Camera-type eye (tissue), 1 donor: Measurements from ENCODE around the gene DHRS3. TPM values are rescaled to one million over a fixed set of nuclear protein-coding genes. Genes with fewer than 3 reads are reported as not detected.

Experiments used
- total RNA-seq: library from RNA; depleted of rRNA; stranded (reverse); fragments of >200 nt; gene quantifications from one replicate; pipeline ENCODE4 v1.2.3, GENCODE V29; 2014

DHRS3 gene
- 53.6 TPM for total RNA-seq

DNA sequence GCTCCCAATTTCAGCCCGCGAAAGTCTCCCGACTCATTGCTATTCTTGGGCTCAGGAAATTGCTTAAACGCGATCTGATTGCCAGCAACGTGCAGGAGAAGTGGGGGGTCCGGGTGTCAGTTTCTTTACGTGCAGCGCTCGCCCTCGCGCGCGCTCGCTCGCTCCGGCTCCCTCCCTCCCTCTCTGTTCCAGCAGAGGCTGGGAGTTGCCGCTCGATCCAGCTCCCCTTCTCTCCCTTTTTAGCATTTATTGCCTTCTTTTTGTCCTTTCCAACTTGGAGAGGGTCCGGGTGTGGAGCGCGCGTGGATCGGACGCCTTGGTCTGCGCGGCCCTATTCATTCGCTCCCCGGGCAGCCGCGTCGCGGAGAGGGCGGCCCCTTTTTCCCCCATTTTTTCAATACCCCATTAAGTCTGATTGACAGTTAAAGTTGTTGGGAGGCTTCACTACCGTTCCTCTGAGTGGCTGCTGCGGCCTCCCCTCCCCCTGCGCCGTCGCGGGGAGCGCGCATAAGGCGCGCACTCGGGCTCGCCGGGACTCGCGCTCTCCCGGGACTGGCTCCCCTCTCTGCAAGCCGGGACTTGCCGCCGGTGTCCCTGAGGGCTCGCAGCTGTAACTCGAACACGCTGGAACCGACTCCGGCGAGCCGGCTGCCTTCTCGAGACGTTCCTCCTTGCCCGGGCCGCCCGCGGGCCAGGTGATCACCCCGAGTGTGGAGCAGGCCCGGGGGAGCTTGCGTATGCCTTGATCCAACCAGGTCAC is at the start of gene DHRS3:
Gene DHRS3 (minus strand): TSS at position 310 of the 760 bp plus-strand sequence. CDS start 862 bp downstream, outside the sequence.

DNA sequence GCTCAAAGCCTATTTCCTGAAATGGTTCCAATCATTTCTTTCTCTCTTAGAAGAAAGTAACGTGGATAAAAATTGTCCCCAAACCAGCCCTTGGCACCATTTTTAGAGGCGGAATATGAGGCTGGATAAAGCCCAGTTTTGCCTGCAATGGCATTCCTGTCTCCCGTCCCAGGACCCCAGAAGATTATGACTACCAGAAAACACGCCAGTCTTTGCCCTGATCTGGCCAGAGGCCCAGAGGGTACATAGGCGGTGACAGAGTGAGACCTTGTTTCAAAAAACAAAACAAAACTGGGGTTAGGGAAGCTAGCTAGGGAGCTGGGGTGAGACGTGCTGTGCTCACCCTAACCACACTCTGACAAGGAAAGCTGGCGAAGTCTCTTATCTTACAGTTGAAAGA is 25.8 kb upstream of the DHRS3 start, which contains the start of gene AADACL4:
Gene AADACL4 (plus strand): TSS at position 301 of the 400 bp plus-strand sequence. CDS start 462 bp downstream, outside the sequence.

Other genes starting within 250 kb of the DHRS3 start
- gene AADACL4, start 25.9 kb upstream of the DHRS3 start, total RNA-seq: not detected
- gene AADACL3, start 97.9 kb upstream of the DHRS3 start, total RNA-seq: 0.11 TPM
- gene CFAP107, start 128.0 kb upstream of the DHRS3 start, total RNA-seq: not detected
- gene PRAMEF12, start 155.5 kb upstream of the DHRS3 start, total RNA-seq: not detected
- gene PRAMEF1, start 173.2 kb upstream of the DHRS3 start, total RNA-seq: not detected
- not detected for gene PRAMEF11, start 213.2 kb upstream of the DHRS3 start, total RNA-seq
- gene HNRNPCL1, start 230.5 kb upstream of the DHRS3 start, total RNA-seq: not detected
- gene PRAMEF2, start 238.9 kb upstream of the DHRS3 start, total RNA-seq: not detected